ENCODE measurements around the gene PABPN1L. TPM values are rescaled to one million over a fixed set of nuclear protein-coding genes. Genes with fewer than 3 reads are reported as not detected.

The PABPN1L gene
- total and polyA plus RNA-seq, 2 of the 4 experiments (the other 2 are of a cell fraction): not detected

GRCh38 chr16:88888057-88888456 lies 21.6 kb upstream of the PABPN1L start:
- WGBS, 2 experiments (ENCODE audit: extremely low coverage in 2 of 2, insufficient read length in 1 of 2): no CpG with 5 or more reads among the region's 14 CpGs
- Histone ChIP-seq H3K4me1 (ENCODE audit: control insufficient read depth, insufficient read depth, low read length) (peaks cover 8% of the 10 kb centered on the region; the same call in 1 of the 2 replicates), H3K36me3 (ENCODE audit: control insufficient read depth, insufficient read depth, low read length) (no peaks in the 10 kb centered on the region), H2AFZ (replicated peaks; ENCODE audit: low read length, poor library complexity) (no peak overlapping the region), H3K9ac (ENCODE audit: low read depth, low read length) (no peak overlapping the region), H3K27ac (ENCODE audit: insufficient read depth, low read length) (no peak overlapping the region), H4K91ac (ENCODE audit: insufficient read depth, low read depth, low read length) (no peak overlapping the region), H3K4me3 (ENCODE audit: insufficient read depth, low read depth, low read length) (no peak overlapping the region), H3K9me1 (ENCODE audit: insufficient read depth, low read length) (no peaks in the 10 kb centered on the region), H2AK9ac (replicated peaks; ENCODE audit: low read depth, low read length, poor library complexity) (no peak overlapping the region), H2BK20ac (ENCODE audit: low read depth, low read length) (no peak overlapping the region), H2BK15ac (ENCODE audit: low read depth, low read length) (no peak overlapping the region), H3K14ac (replicated peaks; ENCODE audit: low read depth, low read length) (no peak overlapping the region), H3K18ac (ENCODE audit: low read depth, low read length) (no peak overlapping the region), H3K4ac (ENCODE audit: low read depth, low read length) (no peak overlapping the region), H3K56ac (ENCODE audit: extremely low read depth, insufficient read depth, low read length) (no peak overlapping the region), H2AK5ac (ENCODE audit: low read depth, low read length) (no peak overlapping the region), H3K79me1 (ENCODE audit: low read depth in 1 of 2, low read length in 2 of 2) (no peaks in the 10 kb centered on the region), H2BK5ac (ENCODE audit: low read depth, low read length, poor library complexity, severe bottlenecking) (no peak overlapping the region), H4K20me1 (ENCODE audit: insufficient read depth, low read length) (no peaks in the 10 kb centered on the region), H2BK120ac (ENCODE audit: low read depth, low read length) (no peak overlapping the region), H3K23ac (ENCODE audit: low read depth, low read length) (no peak overlapping the region), H4K8ac (ENCODE audit: low read depth in 2 of 2, low read length in 2 of 2) (no peak overlapping the region), H3K9me3 (ENCODE audit: control insufficient read depth, insufficient read depth, low read length) (peaks cover 6% of the 10 kb centered on the region), H3K4me2 (ENCODE audit: low read depth, low read length) (no peak overlapping the region), H3K27me3 (ENCODE audit: control insufficient read depth, insufficient read depth, low read length) (no peaks in the 10 kb centered on the region; the same call in 1 of the 2 replicates), H4K5ac (ENCODE audit: low read depth, low read length) (no peak overlapping the region)
- TF ChIP-seq CHD1 (IDR thresholded peaks at IDR 0.05; ENCODE audit: low read depth, low read length) (no peak), MAFK (IDR thresholded peaks at IDR 0.05; ENCODE audit: low read depth, low read length) (no peak), CEBPB (IDR thresholded peaks at IDR 0.05; ENCODE audit: low read depth, low read length) (no peak), CTCF (conservative IDR thresholded peaks at IDR 0.05; ENCODE audit: low read depth, low read length) (no peak), POLR2A (IDR thresholded peaks at IDR 0.05; ENCODE audit: low read depth, low read length) (no peak), NFE2L2 (IDR thresholded peaks at IDR 0.05; ENCODE audit: low read depth, low read length) (no peak), RFX5 (IDR thresholded peaks at IDR 0.05; ENCODE audit: low read depth, low read length) (no peak), USF2 (IDR thresholded peaks at IDR 0.05; ENCODE audit: low read depth, low read length) (no peak), RCOR1 (IDR thresholded peaks at IDR 0.05; ENCODE audit: insufficient replicate concordance, low read length) (no peak), ELK1 (IDR thresholded peaks at IDR 0.05; ENCODE audit: borderline replicate concordance, low read depth, low read length) (no peak)
- intact Hi-C loops (cut with micrococcal nuclease) (no loop called here), in situ Hi-C loops (cut with MboI; ENCODE audit: low sequenced_read_pairs) (no loop called here), dilution Hi-C loops (cut with HindIII; ENCODE audit: low sequenced_read_pairs, unreplicated experiment) (no loop called here)
- BruUV-seq (replicated peaks): no TSS peak
- CTCF ChIA-PET: no interaction called here
- ATAC-seq (ENCODE audit: low read depth) (no peak), DNase-seq (no peak)
- POLR2A ChIA-PET (ENCODE audit: unreplicated experiment): no interaction called here

All from IMR-90 (cell line).